Naive thymus-derived CD8-positive, alpha-beta T cell (primary cell): ENCODE data around the gene PDGFRA. TPM values are rescaled to one million over a fixed set of nuclear protein-coding genes. Genes with fewer than 3 reads are reported as not detected.
"Not testable (repeated sequence)": the region's sequence is repeated elsewhere in the genome, so short reads cannot be mapped to it uniquely, and the experiment has no call there.

Experiments used
- ATAC-seq, 2 donors: fragments of 150-1000 bp; cut with Tn5 transposase in 1 of 2; sonication (Bioruptor Pico), chemical (Tn5 transposase) in 1 of 2; 1 replicate in 1 of 2; 2 replicates in 1 of 2; pipeline ENCODE4 v1.10.0; 2021; ENCODE audit warnings: mild to moderate bottlenecking in 2 of 2, moderate library complexity in 2 of 2
- POLR2A ChIA-PET: fragments of 350-600 bp; sonication (Branson Sonifier 250); formaldehyde crosslinking; loops from one replicate; lab custom pipeline; 2021; ENCODE audit warnings: antibody characterized with exemption; lab: Charles Lee
- DNase-seq, 10 donors: peaks; one replicate each; pipeline versions ENCODE4 v3.0.0 to v3.0.0-alpha.2; 2020 to 2022
- H3K27ac Mint-ChIP-seq, 10 donors: one replicate each; pipeline ENCODE4 v1.8.0; 2020 to 2022; ENCODE audit warnings: mild to moderate bottlenecking in 10 of 10, mixed read lengths in 10 of 10, moderate library complexity in 4 of 10, inconsistent platforms in 1 of 10
- H3K27me3 Mint-ChIP-seq, 5 donors: one replicate each; pipeline ENCODE4 v1.8.0; 2021 to 2022; ENCODE audit warnings: mixed read lengths in 5 of 5
- H3K36me3 Mint-ChIP-seq, 3 donors: one replicate each; pipeline ENCODE4 v1.8.0; 2020 to 2022; ENCODE audit warnings: mixed read lengths in 3 of 3, mild to moderate bottlenecking in 2 of 3, inconsistent platforms in 1 of 3
- H3K4me1 Mint-ChIP-seq, 4 donors: one replicate each; pipeline ENCODE4 v1.8.0; 2021 to 2022; ENCODE audit warnings: mixed read lengths in 4 of 4
- H3K4me3 Mint-ChIP-seq, 10 donors: one replicate each; pipeline ENCODE4 v1.8.0; 2020 to 2022; ENCODE audit warnings: mild to moderate bottlenecking in 10 of 10, mixed read lengths in 10 of 10, moderate library complexity in 6 of 10, inconsistent platforms in 1 of 10
- H3K9me3 Mint-ChIP-seq, 9 donors: one replicate each; pipeline ENCODE4 v1.8.0; 2020 to 2022; ENCODE audit warnings: mixed read lengths in 9 of 9, mild to moderate bottlenecking in 3 of 9, inconsistent platforms in 1 of 9, moderate library complexity in 1 of 9
- polyA plus RNA-seq, 3 donors: library from polyadenylated mRNA; unstranded; fragments of 300-500 nt; fragmentation: Illumina TruSeq; gene quantifications; one replicate each; pipeline ENCODE4 v1.2.3, GENCODE V29; 2021
- total RNA-seq, 8 experiments: library from RNA in 2 of 8; stranded (reverse) in 2 of 8; gene quantifications; one replicate each; pipeline ENCODE4 v1.2.3 and lab custom pipeline; 2021 to 2026

Gene PDGFRA
- total and polyA plus RNA-seq, 5 experiments from 2014 or later = not detected

GRCh38 chr4:54317690-54318089 lies 88.6 kb downstream of the PDGFRA start:
- Mint-ChIP-seq H3K4me3 (no peak overlapping the region), H3K27ac (no peak overlapping the region), H3K27me3 (peaks cover 0 to 18% (median 5%) of the 10 kb centered on the region in 5 donors), H3K36me3 (no peaks in the 10 kb centered on the region), H3K9me3 (no peaks in the 10 kb centered on the region), H3K4me1 (peaks cover 0 to 1% (median 0%) of the 10 kb centered on the region in 4 donors)
- POLR2A ChIA-PET = no interaction called here
- no peak for ATAC-seq
- DNase-seq = no peak

GRCh38 chr4:54318904-54319303 lies 89.8 kb downstream of the PDGFRA start:
- DNase-seq (peak in 2 of 10 donors; percentile 1 to 14), ATAC-seq (no peak)
- peaks cover 0 to 3% (median 1%) of the 10 kb centered on the region in 4 donors for H3K4me1 Mint-ChIP-seq

DNA sequence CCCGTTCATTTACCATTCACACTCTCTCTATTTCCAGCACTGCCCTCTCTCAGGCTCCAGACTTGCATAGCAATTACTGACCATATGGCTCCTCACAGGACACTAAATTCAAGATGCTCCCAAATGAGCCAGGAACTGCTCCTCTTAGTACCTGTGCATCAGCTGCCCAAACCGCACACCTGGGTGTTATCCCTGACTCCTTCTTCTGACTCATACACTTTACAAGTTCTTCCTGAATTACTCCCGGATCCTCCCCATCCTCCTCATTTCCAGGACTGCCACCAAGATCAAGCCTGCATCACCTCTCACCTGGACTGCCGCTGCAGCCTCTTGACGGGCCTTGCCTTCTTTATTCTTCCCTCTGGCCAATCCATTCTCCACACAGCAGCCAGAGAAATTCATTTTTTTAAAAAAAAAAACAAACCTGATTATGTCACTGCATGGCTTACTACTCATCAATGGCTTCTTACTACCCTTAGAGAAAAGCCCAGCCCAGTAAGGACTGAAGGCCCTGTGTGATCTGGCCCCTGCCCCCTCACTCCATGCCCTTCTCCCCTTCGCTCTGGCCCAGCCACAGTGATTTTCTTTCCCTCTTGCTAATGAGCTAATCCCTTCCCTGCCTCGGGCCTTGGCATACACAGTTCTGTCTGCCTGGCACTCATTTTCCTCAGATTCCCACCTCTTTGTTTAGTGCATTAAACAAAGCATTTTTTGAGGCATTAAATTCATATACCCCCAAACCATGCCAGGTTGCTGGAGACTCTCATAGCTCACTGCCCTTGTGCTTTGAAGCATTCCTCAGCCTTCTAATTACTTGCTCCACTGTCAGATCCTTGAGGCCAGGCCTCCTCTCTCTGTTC lies 92.0 kb downstream of the PDGFRA start:
- DNase-seq (no peak), ATAC-seq (no peak)
- Mint-ChIP-seq H3K4me3 (no peak overlapping the region), H3K4me1 (peaks cover 0 to 2% (median under 1%) of the 10 kb centered on the region in 4 donors), H3K36me3 (no peaks in the 10 kb centered on the region), H3K27me3 (peaks cover 0 to 5% (median 0%) of the 10 kb centered on the region in 5 donors), H3K27ac (no peak overlapping the region), H3K9me3 (no peaks in the 10 kb centered on the region)
- POLR2A ChIA-PET = no interaction called here

More at GRCh38 chr4:54318904-54319303, 89.8 kb downstream of the PDGFRA start:
- Mint-ChIP-seq H3K36me3 (no peaks in the 10 kb centered on the region), H3K9me3 (no peaks in the 10 kb centered on the region), H3K27ac (no peak overlapping the region), H3K27me3 (peaks cover 0 to 13% (median 3%) of the 10 kb centered on the region in 5 donors), H3K4me3 (no peak overlapping the region)
- POLR2A ChIA-PET = no interaction called here

GRCh38 chr4:54322818-54323417 lies 93.8 kb downstream of the PDGFRA start:
- POLR2A ChIA-PET = no interaction called here
- Mint-ChIP-seq H3K4me3 (no peak overlapping the region), H3K36me3 (no peaks in the 10 kb centered on the region), H3K27ac (no peak overlapping the region), H3K4me1 (peaks cover 0 to 2% (median under 1%) of the 10 kb centered on the region in 4 donors), H3K27me3 (peaks cover 0 to 5% (median 2%) of the 10 kb centered on the region in 5 donors), H3K9me3 (peaks cover 0 to 6% (median 0%) of the 10 kb centered on the region in 9 donors)
- DNase-seq = peak in 9 of 10 donors; percentile 16 to 66 (median 41)
- peak in 1 of 2 donors; percentile 40 for ATAC-seq

- ATAC-seq = no peak
These were observed 101.8 kb downstream of the PDGFRA start for GRCh38 chr4:54330896-54331295.

DNA sequence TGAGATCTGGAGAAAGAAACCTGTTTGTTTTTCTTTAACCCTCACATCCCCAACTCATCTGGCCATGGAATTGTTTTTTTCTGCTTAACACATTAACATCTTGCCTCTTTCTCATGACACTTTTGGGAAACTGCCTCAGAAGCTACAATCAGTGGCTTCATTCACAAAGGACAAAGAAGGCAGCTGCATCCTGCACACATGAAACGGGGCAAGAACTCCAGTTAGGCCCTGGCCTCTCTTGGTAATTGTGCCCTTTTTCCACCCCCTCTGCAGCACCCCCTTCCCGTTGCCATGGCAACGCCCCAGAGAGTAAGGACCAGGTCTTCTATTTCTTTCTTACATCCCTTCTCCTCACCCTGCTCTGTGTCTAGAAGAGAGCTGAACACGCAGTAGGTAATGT lies 103.4 kb downstream of the PDGFRA start:
- Mint-ChIP-seq H3K36me3 (no peaks in the 10 kb centered on the region), H3K4me3 (no peak overlapping the region), H3K9me3 (peaks cover 0 to 1% (median 0%) of the 10 kb centered on the region in 9 donors), H3K27ac (no peak overlapping the region), H3K27me3 (peaks cover 0 to 19% (median 7%) of the 10 kb centered on the region in 5 donors), H3K4me1 (no peaks in the 10 kb centered on the region)
- ATAC-seq = no peak
- no peak for DNase-seq
- POLR2A ChIA-PET = no interaction called here

More at GRCh38 chr4:54330896-54331295, 101.8 kb downstream of the PDGFRA start:
- Mint-ChIP-seq H3K36me3 (no peaks in the 10 kb centered on the region), H3K27me3 (peaks cover 0 to 12% (median 3%) of the 10 kb centered on the region in 5 donors), H3K9me3 (peaks cover 0 to 6% (median 0%) of the 10 kb centered on the region in 9 donors), H3K4me3 (no peak overlapping the region), H3K4me1 (no peaks in the 10 kb centered on the region), H3K27ac (no peak overlapping the region)
- no peak for DNase-seq
- POLR2A ChIA-PET = no interaction called here

DNA sequence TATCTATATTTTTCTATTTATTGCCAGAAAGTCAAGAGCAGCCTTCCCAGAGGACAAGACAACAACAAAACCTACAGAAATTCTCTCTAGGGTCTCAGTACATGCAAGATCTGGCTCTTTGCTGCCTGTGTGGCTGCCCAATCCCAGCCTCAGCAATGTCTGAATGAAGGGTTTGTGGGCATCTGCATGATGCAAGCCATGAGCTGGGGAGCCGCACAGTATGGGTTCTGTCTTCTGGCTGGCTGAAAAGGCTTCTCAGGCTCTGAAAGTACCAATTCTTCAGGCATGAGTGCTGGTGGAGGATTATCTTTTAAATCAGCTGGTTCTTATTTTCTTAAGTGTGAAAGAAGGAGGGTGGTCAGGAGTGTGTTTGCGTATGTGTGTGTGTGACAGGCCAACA lies 104.6 kb downstream of the PDGFRA start:
- Mint-ChIP-seq H3K4me1 (no peaks in the 10 kb centered on the region), H3K9me3 (peaks cover 0 to 1% (median 0%) of the 10 kb centered on the region in 9 donors), H3K4me3 (no peak overlapping the region), H3K27ac (no peak overlapping the region), H3K27me3 (peaks cover 0 to 24% (median 8%) of the 10 kb centered on the region in 5 donors), H3K36me3 (no peaks in the 10 kb centered on the region)
- ATAC-seq = no peak
- DNase-seq = no peak
- POLR2A ChIA-PET = no interaction called here

- DNase-seq, POLR2A ChIA-PET, H3K36me3 Mint-ChIP-seq, H3K27ac Mint-ChIP-seq, H3K4me3 Mint-ChIP-seq, ATAC-seq, H3K4me1 Mint-ChIP-seq, H3K9me3 Mint-ChIP-seq: not testable (repeated sequence)
- peaks cover 0 to 24% (median 8%) of the 10 kb centered on the region in 5 donors for H3K27me3 Mint-ChIP-seq
These were observed 105.7 kb downstream of the PDGFRA start for GRCh38 chr4:54334769-54335168.

- ATAC-seq (no peak), DNase-seq (no peak)
- Mint-ChIP-seq H3K4me3 (no peak overlapping the region), H3K27me3 (peaks cover 0 to 30% (median 8%) of the 10 kb centered on the region in 5 donors), H3K4me1 (no peaks in the 10 kb centered on the region), H3K9me3 (peaks cover 0 to 2% (median 0%) of the 10 kb centered on the region in 9 donors), H3K27ac (no peak overlapping the region), H3K36me3 (no peaks in the 10 kb centered on the region)
- POLR2A ChIA-PET = no interaction called here
These were observed 107.9 kb downstream of the PDGFRA start for GRCh38 chr4:54337009-54337408.

DNA sequence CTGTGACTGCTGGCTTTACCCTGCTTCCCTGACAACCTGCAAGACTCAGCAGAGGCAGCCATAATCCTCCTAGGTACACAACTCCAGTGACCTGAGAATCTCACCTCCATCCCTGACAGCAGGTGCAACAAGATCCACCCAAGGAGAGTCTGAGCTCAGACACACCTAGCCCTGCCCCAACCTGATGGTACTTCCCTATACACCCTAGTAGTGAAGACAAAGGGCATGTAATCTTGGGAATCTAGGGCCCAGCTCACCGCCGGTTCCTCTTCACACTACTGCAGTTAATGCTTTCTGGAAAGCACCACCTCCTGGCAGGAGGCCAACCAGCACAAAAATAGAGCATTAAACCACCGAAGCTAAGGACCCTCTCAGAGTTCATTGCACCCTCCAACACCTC lies 113.0 kb downstream of the PDGFRA start:
- H3K27ac Mint-ChIP-seq, H3K9me3 Mint-ChIP-seq, ATAC-seq, H3K4me1 Mint-ChIP-seq, POLR2A ChIA-PET, H3K4me3 Mint-ChIP-seq, H3K36me3 Mint-ChIP-seq, DNase-seq: not testable (repeated sequence)
- peaks cover 0 to 35% (median 7%) of the 10 kb centered on the region in 5 donors for H3K27me3 Mint-ChIP-seq
